HEK293T (cell line): ENCODE data around the gene GMPPA.

Source experiments
- ARNT ChIP-seq: fragments of 450-650 bp; IDR thresholded peaks from 2 replicates; pipeline ENCODE4 v1.6.1; 2017; ENCODE audit warnings: mild to moderate bottlenecking
- BHLHE40 ChIP-seq: fragments of 450-650 bp; IDR thresholded peaks from 2 replicates; pipeline ENCODE4 v1.6.1; 2016; ENCODE audit warnings: mild to moderate bottlenecking, moderate library complexity, borderline replicate concordance
- FOXK2 ChIP-seq: fragments of 450-650 bp; IDR thresholded peaks from 2 replicates; pipeline ENCODE4 v1.6.1; 2016; ENCODE audit warnings: mild to moderate bottlenecking
- NFRKB ChIP-seq: fragments of 450-650 bp; IDR thresholded peaks from 2 replicates; pipeline ENCODE4 v1.6.1; 2016; ENCODE audit warnings: mild to moderate bottlenecking, moderate library complexity

GRCh38 chr2:219478916-219479315, 19.8 kb upstream of the GMPPA start:
- TF ChIP-seq BHLHE40 (no peak), ARNT (no peak), FOXK2 (no peak), NFRKB (no peak)
